RWPE2 (cell line): ENCODE data around the gene RGS6.

ENCODE experiments used
- ATAC-seq: fragments of 200-7000 bp; cut with Tn5 transposase; 3 replicates; pipeline ENCODE4 v1.9.1; 2021; ENCODE audit warnings: low read depth
- DNase-seq: peaks from one replicate; pipeline ENCODE4 v3.0.0-alpha.2; 2020; ENCODE audit warnings: low spot score
- H3K27ac ChIP-seq: fragments of 450-650 bp; 2 replicates; pipeline ENCODE4 v1.5.1; 2017; ENCODE audit warnings: mild to moderate bottlenecking; ENCODE audit not compliant: poor library complexity, severe bottlenecking
- H3K27me3 ChIP-seq: fragments of 250-450 bp; sonication (Bioruptor Pico); 2 replicates; pipeline ENCODE4 v1.5.1; 2021; ENCODE audit warnings: mild to moderate bottlenecking, moderate library complexity; ENCODE audit not compliant: insufficient read depth, poor library complexity, severe bottlenecking
- H3K36me3 ChIP-seq: fragments of 250-450 bp; sonication (Bioruptor Pico); 2 replicates; pipeline ENCODE4 v1.5.1; 2020; ENCODE audit warnings: low read depth, mild to moderate bottlenecking, moderate library complexity
- H3K4me1 ChIP-seq: fragments of 250-450 bp; sonication (Bioruptor Pico); 2 replicates; pipeline ENCODE4 v1.5.1; 2021; ENCODE audit warnings: mild to moderate bottlenecking, moderate library complexity; ENCODE audit not compliant: insufficient read depth, poor library complexity, severe bottlenecking
- H3K4me3 ChIP-seq: fragments of 250-450 bp; sonication (Bioruptor Pico); 2 replicates; pipeline ENCODE4 v1.5.1; 2021; ENCODE audit warnings: mild to moderate bottlenecking, moderate library complexity; ENCODE audit not compliant: severe bottlenecking
- H3K9me3 ChIP-seq: fragments of 250-450 bp; sonication (Bioruptor Pico); 2 replicates; pipeline ENCODE4 v1.5.1; 2021; ENCODE audit warnings: mild to moderate bottlenecking, moderate library complexity; ENCODE audit not compliant: severe bottlenecking
- TF ChIP-seq, protein P1 (sequence below): fragments of 450-650 bp; IDR thresholded peaks from one replicate; pipeline ENCODE4 v1.5.1; 2017; ENCODE audit warnings: mild to moderate bottlenecking, moderate library complexity; ENCODE audit not compliant: poor library complexity, severe bottlenecking

Gene RGS6

DNA sequence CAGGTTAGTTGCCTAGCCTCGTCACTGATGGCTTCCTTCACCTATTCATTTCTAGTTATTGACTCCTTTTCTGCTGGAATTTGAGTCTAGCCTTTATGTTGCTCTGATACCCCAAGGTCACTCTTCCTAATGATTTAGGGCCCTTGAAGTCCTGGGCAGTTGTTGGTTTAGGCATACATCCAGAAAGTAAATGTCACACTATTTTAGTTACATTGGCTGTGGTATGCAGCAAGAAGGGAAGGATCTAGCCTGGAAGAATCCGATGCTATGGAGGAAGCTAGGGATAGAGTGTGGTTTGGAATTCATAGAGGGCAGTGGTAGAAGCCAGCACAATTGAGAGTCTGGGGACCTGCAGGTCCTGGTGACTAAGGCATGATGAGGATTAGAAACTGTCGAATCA is 38.0 kb downstream of the RGS6 start:
- TF ChIP-seq, protein P1, sequence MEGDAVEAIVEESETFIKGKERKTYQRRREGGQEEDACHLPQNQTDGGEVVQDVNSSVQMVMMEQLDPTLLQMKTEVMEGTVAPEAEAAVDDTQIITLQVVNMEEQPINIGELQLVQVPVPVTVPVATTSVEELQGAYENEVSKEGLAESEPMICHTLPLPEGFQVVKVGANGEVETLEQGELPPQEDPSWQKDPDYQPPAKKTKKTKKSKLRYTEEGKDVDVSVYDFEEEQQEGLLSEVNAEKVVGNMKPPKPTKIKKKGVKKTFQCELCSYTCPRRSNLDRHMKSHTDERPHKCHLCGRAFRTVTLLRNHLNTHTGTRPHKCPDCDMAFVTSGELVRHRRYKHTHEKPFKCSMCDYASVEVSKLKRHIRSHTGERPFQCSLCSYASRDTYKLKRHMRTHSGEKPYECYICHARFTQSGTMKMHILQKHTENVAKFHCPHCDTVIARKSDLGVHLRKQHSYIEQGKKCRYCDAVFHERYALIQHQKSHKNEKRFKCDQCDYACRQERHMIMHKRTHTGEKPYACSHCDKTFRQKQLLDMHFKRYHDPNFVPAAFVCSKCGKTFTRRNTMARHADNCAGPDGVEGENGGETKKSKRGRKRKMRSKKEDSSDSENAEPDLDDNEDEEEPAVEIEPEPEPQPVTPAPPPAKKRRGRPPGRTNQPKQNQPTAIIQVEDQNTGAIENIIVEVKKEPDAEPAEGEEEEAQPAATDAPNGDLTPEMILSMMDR = no peak
- H3K4me1 ChIP-seq = no peaks in the 10 kb centered on the region
- no peak overlapping the region for H3K4me3 ChIP-seq
- H3K27ac ChIP-seq = no peak overlapping the region
- DNase-seq (no peak), ATAC-seq (no peak)
- no peaks in the 10 kb centered on the region for H3K36me3 ChIP-seq
- H3K9me3 ChIP-seq = no peaks in the 10 kb centered on the region
- peaks cover 15% of the 10 kb centered on the region for H3K27me3 ChIP-seq

DNA sequence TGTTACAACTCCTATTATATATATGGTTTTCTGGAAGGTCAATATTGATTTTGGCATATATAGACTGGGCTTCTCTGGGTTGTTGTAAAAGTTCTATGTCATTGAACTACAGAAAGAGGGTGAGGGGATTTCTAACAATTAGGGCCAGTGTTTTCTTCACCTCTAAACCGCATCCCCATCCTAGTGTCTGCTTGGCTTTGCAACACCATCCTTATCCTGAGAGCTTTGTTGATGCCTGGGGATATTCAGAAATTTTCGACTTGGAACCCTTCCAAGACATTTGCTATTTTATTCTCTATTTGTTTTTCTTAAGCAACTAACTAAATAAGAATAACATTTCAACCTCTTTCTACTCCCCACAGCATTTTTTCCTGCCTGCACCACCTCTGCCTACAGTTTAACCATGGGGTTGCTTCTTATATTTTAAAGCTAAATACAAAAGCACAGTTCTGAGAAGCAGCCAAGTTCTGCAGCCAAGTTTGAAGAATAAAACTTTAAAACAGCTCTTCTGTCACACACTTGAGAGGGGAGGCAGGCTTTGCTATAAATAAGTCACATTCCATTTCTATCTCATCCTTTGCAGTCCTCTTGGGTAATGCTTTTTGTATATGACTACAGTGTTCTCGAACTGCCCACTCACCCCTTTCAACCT is 53.4 kb downstream of the RGS6 start:
- no peaks in the 10 kb centered on the region for H3K9me3 ChIP-seq
- peaks cover 7% of the 10 kb centered on the region for H3K27me3 ChIP-seq
- ATAC-seq = no peak
- H3K36me3 ChIP-seq = no peaks in the 10 kb centered on the region
- H3K4me3 ChIP-seq = no peak overlapping the region
- H3K27ac ChIP-seq = no peak overlapping the region
- TF ChIP-seq, protein P1 = no peak
- DNase-seq = no peak
- H3K4me1 ChIP-seq = no peaks in the 10 kb centered on the region

DNA sequence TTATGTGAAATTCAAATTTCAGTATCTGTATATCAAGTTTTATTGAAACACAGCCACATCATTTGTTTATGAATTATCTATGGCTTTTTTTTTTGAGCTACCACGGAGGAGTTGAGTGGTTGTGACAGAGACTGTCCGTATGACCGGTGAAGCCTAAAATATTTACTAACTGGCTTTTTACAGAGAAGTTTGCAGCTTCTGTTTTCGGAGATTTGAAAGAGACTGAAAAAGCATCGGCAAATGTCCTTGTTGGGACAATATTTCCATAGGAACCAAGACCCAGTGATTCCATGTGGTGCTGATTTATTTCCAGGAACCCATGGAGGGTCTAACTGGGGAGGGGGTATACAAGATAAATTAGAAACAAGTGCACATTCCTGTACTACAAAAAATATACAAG is 56.2 kb downstream of the RGS6 start:
- DNase-seq (no peak), ATAC-seq (no peak)
- TF ChIP-seq, protein P1 = no peak
- no peak overlapping the region for H3K27ac ChIP-seq
- H3K36me3 ChIP-seq = no peaks in the 10 kb centered on the region
- no peak overlapping the region for H3K4me3 ChIP-seq
- no peaks in the 10 kb centered on the region for H3K4me1 ChIP-seq
- H3K27me3 ChIP-seq = peaks cover 13% of the 10 kb centered on the region
- no peaks in the 10 kb centered on the region for H3K9me3 ChIP-seq

DNA sequence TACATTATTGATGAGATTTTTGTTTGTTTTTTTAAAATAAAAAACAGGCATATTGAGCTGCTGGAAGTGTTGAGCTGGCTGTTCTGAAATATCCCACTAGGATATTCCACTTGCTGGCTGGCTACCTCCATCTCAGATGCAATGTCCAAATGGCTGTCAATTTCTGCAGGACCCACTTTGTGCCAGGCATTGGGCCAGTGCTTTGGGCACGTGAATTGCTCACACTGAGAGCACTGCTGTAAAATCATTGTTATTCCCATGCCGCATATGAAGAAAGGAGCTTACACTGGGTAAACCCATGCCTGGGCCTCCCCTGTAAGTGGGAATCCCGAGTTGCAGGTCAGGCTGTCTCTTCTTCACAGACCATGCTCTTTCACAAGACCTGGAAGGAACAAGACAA is 56.7 kb downstream of the RGS6 start:
- Histone ChIP-seq H3K27me3 (peaks cover 13% of the 10 kb centered on the region), H3K9me3 (no peaks in the 10 kb centered on the region), H3K4me1 (no peaks in the 10 kb centered on the region), H3K27ac (no peak overlapping the region), H3K4me3 (no peak overlapping the region), H3K36me3 (no peaks in the 10 kb centered on the region)
- DNase-seq (no peak), ATAC-seq (no peak)
- TF ChIP-seq, protein P1 = no peak

DNA sequence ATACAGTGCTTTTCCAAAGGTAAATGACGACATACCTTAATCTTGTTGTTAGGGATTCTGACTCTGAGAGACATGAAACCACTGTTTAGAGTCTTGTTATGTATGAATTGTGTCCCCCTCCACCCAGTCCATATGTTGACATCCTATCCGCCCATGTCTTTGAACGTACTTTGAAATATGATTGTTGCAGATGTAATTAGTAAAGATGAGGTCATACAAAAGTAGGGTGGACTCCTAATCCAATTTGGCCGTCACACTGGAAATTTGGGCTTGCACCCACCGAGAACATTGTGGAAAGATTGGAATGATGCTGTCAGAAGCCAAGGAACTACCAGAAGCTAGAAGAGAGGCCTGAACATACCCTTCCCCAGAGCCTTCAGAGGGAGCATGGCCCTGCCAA is 62.2 kb downstream of the RGS6 start:
- TF ChIP-seq, protein P1 = no peak
- ATAC-seq (no peak), DNase-seq (no peak)
- Histone ChIP-seq H3K4me3 (no peak overlapping the region), H3K9me3 (no peaks in the 10 kb centered on the region), H3K36me3 (no peaks in the 10 kb centered on the region), H3K27ac (no peak overlapping the region), H3K4me1 (no peaks in the 10 kb centered on the region), H3K27me3 (peaks cover 9% of the 10 kb centered on the region)
